HUES48 (cell line): Measurements from ENCODE around the gene HSD17B2.

Experiments
- H3K27ac ChIP-seq: one replicate; pipeline ENCODE4 v1.7.0; 2013; ENCODE audit warnings: low read depth, low read length, inconsistent platforms
- H3K27me3 ChIP-seq: 2 replicates; pipeline ENCODE4 v1.6.1; 2013; ENCODE audit warnings: mild to moderate bottlenecking, low read length; ENCODE audit not compliant: control insufficient read depth, insufficient read depth
- H3K36me3 ChIP-seq: 2 replicates; pipeline ENCODE4 v1.6.1; 2013; ENCODE audit warnings: low read length; ENCODE audit not compliant: control insufficient read depth, insufficient read depth
- H3K4me1 ChIP-seq: 2 replicates; pipeline ENCODE4 v1.6.1; 2013; ENCODE audit warnings: mild to moderate bottlenecking, low read length; ENCODE audit not compliant: control insufficient read depth, insufficient read depth
- H3K4me3 ChIP-seq: 2 replicates; pipeline ENCODE4 v1.5.1; 2013; ENCODE audit warnings: mild to moderate bottlenecking, low read depth, low read length
- H3K9ac ChIP-seq: 2 replicates; pipeline ENCODE4 v1.6.1; 2013; ENCODE audit warnings: mild to moderate bottlenecking, low read depth, low read length, moderate library complexity
- H3K9me3 ChIP-seq: 2 replicates; pipeline ENCODE4 v1.6.1; 2013; ENCODE audit warnings: low read length; ENCODE audit not compliant: control insufficient read depth, insufficient read depth

The HSD17B2 gene

GRCh38 chr16:82034981-82035612 is at the start of gene HSD17B2:
TSS of gene HSD17B2 (plus strand) at chr16:82035253. CDS start at chr16:82035425, 172 bp downstream.
- no peak within 1 kb of the TSS for H3K27ac ChIP-seq
- no peaks in the 10 kb centered on the region for H3K27me3 ChIP-seq
- H3K9ac ChIP-seq: no peak within 1 kb of the TSS
- no peaks in the 10 kb centered on the region for H3K9me3 ChIP-seq
- H3K4me3 ChIP-seq: no peak within 1 kb of the TSS
- H3K4me1 ChIP-seq: no peaks in the 10 kb centered on the region
- no peaks in the 10 kb centered on the region for H3K36me3 ChIP-seq

GRCh38 chr16:81987121-81987520 is 47.9 kb upstream of the HSD17B2 start:
- Histone ChIP-seq H3K27ac (no peak overlapping the region), H3K9ac (no peak overlapping the region), H3K27me3 (no peaks in the 10 kb centered on the region), H3K4me1 (no peaks in the 10 kb centered on the region), H3K36me3 (no peaks in the 10 kb centered on the region), H3K4me3 (no peak overlapping the region), H3K9me3 (no peaks in the 10 kb centered on the region)

- H3K27ac ChIP-seq: no peak overlapping the region
- no peaks in the 10 kb centered on the region for H3K9me3 ChIP-seq
- no peaks in the 10 kb centered on the region for H3K36me3 ChIP-seq
- H3K4me3 ChIP-seq: no peak overlapping the region
- no peak overlapping the region for H3K9ac ChIP-seq
- H3K27me3 ChIP-seq: no peaks in the 10 kb centered on the region
- H3K4me1 ChIP-seq: 0 out of 2 replicates have a peak, but pooled peaks cover under 1% of the 10 kb centered on the region
Measured at GRCh38 chr16:81987706-81988105, 47.3 kb upstream of the HSD17B2 start.

GRCh38 chr16:81992859-81993258 is 42.2 kb upstream of the HSD17B2 start:
- Histone ChIP-seq H3K4me3 (no peak overlapping the region), H3K9me3 (no peaks in the 10 kb centered on the region), H3K27ac (no peak overlapping the region), H3K36me3 (no peaks in the 10 kb centered on the region), H3K4me1 (peaks cover 12% of the 10 kb centered on the region), H3K27me3 (no peaks in the 10 kb centered on the region), H3K9ac (no peak overlapping the region)

- no peak overlapping the region for H3K27ac ChIP-seq
- H3K9me3 ChIP-seq: no peaks in the 10 kb centered on the region
- H3K9ac ChIP-seq: no peak overlapping the region
- peaks cover 12% of the 10 kb centered on the region for H3K4me1 ChIP-seq
- no peaks in the 10 kb centered on the region for H3K27me3 ChIP-seq
- H3K4me3 ChIP-seq: no peak overlapping the region
- no peaks in the 10 kb centered on the region for H3K36me3 ChIP-seq
Measured at GRCh38 chr16:81994485-81994884, 40.6 kb upstream of the HSD17B2 start.

GRCh38 chr16:81995651-81996050 is 39.4 kb upstream of the HSD17B2 start:
- no peaks in the 10 kb centered on the region for H3K27me3 ChIP-seq
- H3K9ac ChIP-seq: no peak overlapping the region
- H3K27ac ChIP-seq: no peak overlapping the region
- peaks cover 12% of the 10 kb centered on the region for H3K4me1 ChIP-seq
- no peaks in the 10 kb centered on the region for H3K9me3 ChIP-seq
- no peak overlapping the region for H3K4me3 ChIP-seq
- H3K36me3 ChIP-seq: no peaks in the 10 kb centered on the region

- Histone ChIP-seq H3K4me3 (no peak overlapping the region), H3K9ac (no peak overlapping the region), H3K9me3 (no peaks in the 10 kb centered on the region), H3K4me1 (peaks cover 12% of the 10 kb centered on the region), H3K27me3 (no peaks in the 10 kb centered on the region), H3K36me3 (no peaks in the 10 kb centered on the region), H3K27ac (no peak overlapping the region)
Measured at GRCh38 chr16:81996664-81997509, 38.2 kb upstream of the HSD17B2 start.

GRCh38 chr16:81997738-81998137 is 37.3 kb upstream of the HSD17B2 start:
- H3K4me1 ChIP-seq: peaks cover 11% of the 10 kb centered on the region
- no peaks in the 10 kb centered on the region for H3K36me3 ChIP-seq
- H3K4me3 ChIP-seq: no peak overlapping the region
- no peaks in the 10 kb centered on the region for H3K27me3 ChIP-seq
- H3K9me3 ChIP-seq: no peaks in the 10 kb centered on the region
- H3K27ac ChIP-seq: no peak overlapping the region
- no peak overlapping the region for H3K9ac ChIP-seq

GRCh38 chr16:82002831-82003230 is 32.2 kb upstream of the HSD17B2 start:
- Histone ChIP-seq H3K9ac (no peak overlapping the region), H3K4me1 (no peaks in the 10 kb centered on the region), H3K4me3 (no peak overlapping the region), H3K27ac (no peak overlapping the region), H3K9me3 (0 out of 2 replicates have a peak, but pooled peaks cover 3% of the 10 kb centered on the region), H3K27me3 (no peaks in the 10 kb centered on the region), H3K36me3 (no peaks in the 10 kb centered on the region)

- no peaks in the 10 kb centered on the region for H3K27me3 ChIP-seq
- H3K36me3 ChIP-seq: no peaks in the 10 kb centered on the region
- peaks cover 16% of the 10 kb centered on the region for H3K9me3 ChIP-seq
- H3K27ac ChIP-seq: no peak overlapping the region
- no peak overlapping the region for H3K4me3 ChIP-seq
- no peak overlapping the region for H3K9ac ChIP-seq
- no peaks in the 10 kb centered on the region for H3K4me1 ChIP-seq
Measured at GRCh38 chr16:82004601-82005000, 30.5 kb upstream of the HSD17B2 start.
